Measurements from ENCODE around the gene TNFAIP3. TPM values are rescaled to one million over a fixed set of nuclear protein-coding genes. Genes with fewer than 3 reads are reported as not detected.

Gene TNFAIP3
- total RNA-seq, 6 donors from 2014 or later, result 35.3 to 76.4 (median 52.2) TPM

- Histone ChIP-seq H3K4me3 (no peak overlapping the region), H3K27ac (no peak overlapping the region), H3K4me1 (peaks cover 0 to 6% (median 3%) of the 10 kb centered on the region in 4 donors), H3K9me3 (no peaks in the 10 kb centered on the region), H3K36me3 (no peaks in the 10 kb centered on the region), H3K27me3 (no peaks in the 10 kb centered on the region)
- TF ChIP-seq CTCF (IDR thresholded peaks at IDR 0.05) (no peak), POLR2AphosphoS5 (IDR thresholded peaks at IDR 0.05) (no peak), EP300 (IDR thresholded peaks at IDR 0.05) (no peak), POLR2A (IDR thresholded peaks at IDR 0.05) (no peak)
- no peak for ATAC-seq (ENCODE audit: low FRiP score in 2 of 2)
- 62 to 79% methylated on average over 3 of the region's 3 CpGs for WGBS, 2 donors
- no peak for DNase-seq
Measured at GRCh38 chr6:137909533-137909932, 42.5 kb downstream of the TNFAIP3 start.

GRCh38 chr6:137910424-137910834 is 43.4 kb downstream of the TNFAIP3 start:
- DNase-seq (peak in 1 of 2 donors; percentile 59), ATAC-seq (ENCODE audit: low FRiP score in 2 of 2) (peak in 1 of 2 donors; percentile 80)
- Histone ChIP-seq H3K4me3 (no peak overlapping the region), H3K9me3 (no peaks in the 10 kb centered on the region), H3K27me3 (no peaks in the 10 kb centered on the region), H3K4me1 (peaks cover 0 to 6% (median 3%) of the 10 kb centered on the region in 4 donors), H3K36me3 (no peaks in the 10 kb centered on the region), H3K27ac (no peak overlapping the region)
- TF ChIP-seq CTCF (IDR thresholded peaks at IDR 0.05) (no peak), POLR2A (IDR thresholded peaks at IDR 0.05) (no peak), EP300 (IDR thresholded peaks at IDR 0.05) (no peak), POLR2AphosphoS5 (IDR thresholded peaks at IDR 0.05) (peak in 1 of 2 donors; percentile 46)
- WGBS, 2 donors, result 71 to 85% methylated on average over 1 of the region's 1 CpG

- no peak overlapping the region for H3K4me3 ChIP-seq
- H3K27ac ChIP-seq, result no peak overlapping the region
- no peak for ATAC-seq (ENCODE audit: low FRiP score in 2 of 2)
- H3K36me3 ChIP-seq, result no peaks in the 10 kb centered on the region
- H3K9me3 ChIP-seq, result no peaks in the 10 kb centered on the region
- TF ChIP-seq CTCF (IDR thresholded peaks at IDR 0.05), result no peak
- no peak for TF ChIP-seq POLR2A (IDR thresholded peaks at IDR 0.05)
- TF ChIP-seq EP300 (IDR thresholded peaks at IDR 0.05), result no peak
- TF ChIP-seq POLR2AphosphoS5 (IDR thresholded peaks at IDR 0.05), result no peak
- DNase-seq, result no peak
- peaks cover 0 to 6% (median 3%) of the 10 kb centered on the region in 4 donors for H3K4me1 ChIP-seq
- H3K27me3 ChIP-seq, result no peaks in the 10 kb centered on the region
- WGBS, 2 donors, result 74 to 80% methylated on average over 6 of the region's 6 CpGs
Measured at GRCh38 chr6:137910843-137911456, 43.9 kb downstream of the TNFAIP3 start.

- Histone ChIP-seq H3K4me1 (peaks cover 0 to 6% (median 3%) of the 10 kb centered on the region in 4 donors), H3K9me3 (no peaks in the 10 kb centered on the region), H3K4me3 (no peak overlapping the region), H3K27me3 (no peaks in the 10 kb centered on the region), H3K36me3 (no peaks in the 10 kb centered on the region), H3K27ac (no peak overlapping the region)
- no peak for TF ChIP-seq POLR2AphosphoS5 (IDR thresholded peaks at IDR 0.05)
- no peak for TF ChIP-seq CTCF (IDR thresholded peaks at IDR 0.05)
- TF ChIP-seq POLR2A (IDR thresholded peaks at IDR 0.05), result no peak
- no peak for TF ChIP-seq EP300 (IDR thresholded peaks at IDR 0.05)
- DNase-seq, result no peak
- ATAC-seq (ENCODE audit: low FRiP score in 2 of 2), result no peak
- 48 to 57% methylated on average over 10 of the region's 10 CpGs for WGBS, 2 donors
Measured at GRCh38 chr6:137911675-137912191, 44.7 kb downstream of the TNFAIP3 start.

- DNase-seq (no peak), ATAC-seq (ENCODE audit: low FRiP score in 2 of 2) (no peak)
- no peaks in the 10 kb centered on the region for H3K27me3 ChIP-seq
- H3K4me3 ChIP-seq, result no peak overlapping the region
- H3K4me1 ChIP-seq, result peaks cover 0 to 6% (median 3%) of the 10 kb centered on the region in 4 donors
- H3K36me3 ChIP-seq, result no peaks in the 10 kb centered on the region
- no peak overlapping the region for H3K27ac ChIP-seq
- TF ChIP-seq EP300 (IDR thresholded peaks at IDR 0.05) (no peak), POLR2AphosphoS5 (IDR thresholded peaks at IDR 0.05) (no peak), CTCF (IDR thresholded peaks at IDR 0.05) (no peak), POLR2A (IDR thresholded peaks at IDR 0.05) (no peak)
- WGBS, 2 donors, result 94 to 96% methylated on average over 3 of the region's 3 CpGs
- H3K9me3 ChIP-seq, result no peaks in the 10 kb centered on the region
Measured at GRCh38 chr6:137912813-137913212, 45.8 kb downstream of the TNFAIP3 start.
